Adrenal gland (tissue), 12 donors: ENCODE measurements around the gene PREB. TPM values are rescaled to one million over a fixed set of nuclear protein-coding genes. Genes with fewer than 3 reads are reported as not detected.
A peak's percentile ranks its signal among the peaks of the same experiment; 100 is the strongest.

Experiments
- DNase-seq, 7 donors: peaks; one replicate each; pipeline ENCODE4 v3.0.0-alpha.2; 2019 to 2020
- H3K27ac ChIP-seq, 5 donors: fragments of 200-600 bp; sonication (generic) in 4 of 5; 1 replicate in 3 of 5; 2 replicates in 2 of 5; pipeline versions ENCODE4 v1.5.1 to v1.8.0; 2016 to 2020; ENCODE audit warnings: mild to moderate bottlenecking in 1 of 5
- H3K27me3 ChIP-seq: fragments of 200-600 bp; 2 replicates; pipeline ENCODE4 v1.8.0; 2021
- H3K36me3 ChIP-seq, 2 donors: fragments of 200-600 bp; replicated peaks in 1 of 2; 1 replicate in 1 of 2; 2 replicates in 1 of 2; pipeline versions ENCODE4 v1.5.1 to v1.8.0; 2018 to 2022
- H3K4me1 ChIP-seq, 2 donors: fragments of 200-600 bp; replicated peaks in 1 of 2; 1 replicate in 1 of 2; 2 replicates in 1 of 2; pipeline versions ENCODE4 v1.5.1 to v1.8.0; 2018 to 2021
- H3K4me3 ChIP-seq, 4 donors: fragments of 200-600 bp; sonication (generic) in 3 of 4; one replicate each; pipeline ENCODE4 v1.5.1; 2016 to 2018
- H3K9me3 ChIP-seq, 3 donors: fragments of 200-600 bp; sonication (generic) in 1 of 3; replicated peaks in 1 of 3; 1 replicate in 2 of 3; 2 replicates in 1 of 3; pipeline versions ENCODE4 v1.5.1 to v1.8.0; 2016 to 2021
- CTCF ChIP-seq, 6 experiments: fragments of 450-650 bp in 4 of 6; fragments of 200-600 bp in 2 of 6; sonication (generic) in 1 of 6; IDR thresholded peaks; 1 replicate in 5 of 6; 2 replicates in 1 of 6; pipeline versions ENCODE4 v1.5.1 to v1.8.0; 2016 to 2021; ENCODE audit warnings: antibody characterized with exemption in 6 of 6, mild to moderate bottlenecking in 2 of 6, moderate library complexity in 1 of 6
- POLR2A ChIP-seq, 2 donors: fragments of 450-650 bp; IDR thresholded peaks; one replicate each; pipeline ENCODE4 v1.6.1; 2017; ENCODE audit warnings: antibody characterized with exemption in 2 of 2, mild to moderate bottlenecking in 2 of 2, moderate library complexity in 1 of 2
- WGBS, 4 donors: extraction: QIAGEN DNeasy Blood & Tissue Kit in 2 of 4; methylation state at CpG; one replicate each; pipeline versions ENCODE4 v1.1.5 to v1.1.7; 2013 to 2017; 5-methylcytosine and 5-hydroxymethylcytosine counted together
- intact Hi-C, 2 donors: fragments of 100-400 bp; cut with DNase I; formaldehyde crosslinking; loops; one replicate each; pipeline versions ENCODE4 v1.14.1 to v1.15.0; 2022 to 2023
- polyA plus RNA-seq, 3 donors: library from polyadenylated mRNA; stranded (reverse); fragments of 200-250 nt in 2 of 3; fragments of 350-450 nt in 1 of 3; fragmentation: Illumina TruSeq in 1 of 3; extraction: RNeasy Lipid Tissue Mini Kit (QIAGEN cat#74804) in 1 of 3; gene quantifications; one replicate each; pipeline ENCODE4 v1.2.3, GENCODE V29; 2013 to 2014
- total RNA-seq, 9 donors: library from RNA; depleted of rRNA in 4 of 9; stranded (reverse); fragments of >200 nt in 4 of 9; fragments of 120-200 nt in 1 of 9; fragmentation: NEBNext Ultra II Directional in 1 of 9; extraction: Animal tissue kit (Norgen Biotek cat#: 25700) in 1 of 9; gene quantifications; one replicate each; pipeline versions ENCODE4 v1.1.0 to v1.2.4, GENCODE V29; 2013 to 2023
- donor health status: healthy with polysubstance abuse.
- donor health status: Bipolar disorder and iron deficiency.
- donor health status: DM: yes; HTN: yes; CAD: no.
- donor health status: DM: no; HTN: no; CAD: no.
- donor health status: DM: no; HTN: no; CAD: no.
- donor health status: DM: yes; HTN: yes; CAD: no.

Gene PREB
- total and polyA plus RNA-seq, 12 donors, result 44.1 to 91.5 (median 66.2) TPM

DNA sequence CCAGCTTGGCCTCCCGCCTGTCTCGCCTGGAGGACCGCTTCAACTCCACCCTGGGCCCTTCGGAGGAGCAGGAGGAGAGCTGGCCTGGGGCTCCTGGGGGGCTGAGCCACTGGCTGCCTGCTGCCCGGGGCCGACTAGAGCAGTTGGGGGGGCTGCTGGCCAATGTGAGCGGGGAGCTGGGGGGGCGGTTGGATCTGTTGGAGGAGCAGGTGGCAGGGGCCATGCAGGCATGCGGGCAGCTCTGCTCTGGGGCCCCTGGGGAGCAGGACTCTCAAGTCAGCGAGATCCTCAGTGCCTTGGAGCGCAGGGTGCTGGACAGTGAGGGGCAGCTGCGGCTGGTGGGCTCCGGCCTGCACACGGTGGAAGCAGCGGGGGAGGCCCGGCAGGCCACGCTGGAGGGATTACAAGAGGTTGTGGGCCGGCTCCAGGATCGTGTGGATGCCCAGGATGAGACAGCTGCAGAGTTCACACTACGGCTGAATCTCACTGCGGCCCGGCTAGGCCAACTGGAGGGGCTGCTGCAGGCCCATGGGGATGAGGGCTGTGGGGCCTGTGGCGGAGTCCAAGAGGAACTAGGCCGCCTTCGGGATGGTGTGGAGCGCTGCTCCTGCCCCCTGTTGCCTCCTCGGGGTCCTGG, 51.5 kb downstream of the PREB start:
- Histone ChIP-seq H3K9me3 (no peaks in the 10 kb centered on the region), H3K27me3 (no peaks in the 10 kb centered on the region), H3K27ac (no peak overlapping the region), H3K36me3 (peaks cover 0 to 6% of the 10 kb centered on the region in 2 donors), H3K4me1 (peaks cover 19 to 37% of the 10 kb centered on the region in 2 donors), H3K4me3 (no peak overlapping the region)
- WGBS, 4 donors, result 77 to 88% (median 85%) methylated on average over 14 to 27 of the region's 27 CpGs
- TF ChIP-seq POLR2A (IDR thresholded peaks at IDR 0.05) (no peak), CTCF (IDR thresholded peaks at IDR 0.05) (no peak)
- intact Hi-C loops, result loop anchor here (5.0 to 10.0 kb wide), 4 partner anchors 48 to 118 kb away; partner anchors contain the start of gene TMEM214 (in 2 of the 2)
- DNase-seq, result no peak

DNA sequence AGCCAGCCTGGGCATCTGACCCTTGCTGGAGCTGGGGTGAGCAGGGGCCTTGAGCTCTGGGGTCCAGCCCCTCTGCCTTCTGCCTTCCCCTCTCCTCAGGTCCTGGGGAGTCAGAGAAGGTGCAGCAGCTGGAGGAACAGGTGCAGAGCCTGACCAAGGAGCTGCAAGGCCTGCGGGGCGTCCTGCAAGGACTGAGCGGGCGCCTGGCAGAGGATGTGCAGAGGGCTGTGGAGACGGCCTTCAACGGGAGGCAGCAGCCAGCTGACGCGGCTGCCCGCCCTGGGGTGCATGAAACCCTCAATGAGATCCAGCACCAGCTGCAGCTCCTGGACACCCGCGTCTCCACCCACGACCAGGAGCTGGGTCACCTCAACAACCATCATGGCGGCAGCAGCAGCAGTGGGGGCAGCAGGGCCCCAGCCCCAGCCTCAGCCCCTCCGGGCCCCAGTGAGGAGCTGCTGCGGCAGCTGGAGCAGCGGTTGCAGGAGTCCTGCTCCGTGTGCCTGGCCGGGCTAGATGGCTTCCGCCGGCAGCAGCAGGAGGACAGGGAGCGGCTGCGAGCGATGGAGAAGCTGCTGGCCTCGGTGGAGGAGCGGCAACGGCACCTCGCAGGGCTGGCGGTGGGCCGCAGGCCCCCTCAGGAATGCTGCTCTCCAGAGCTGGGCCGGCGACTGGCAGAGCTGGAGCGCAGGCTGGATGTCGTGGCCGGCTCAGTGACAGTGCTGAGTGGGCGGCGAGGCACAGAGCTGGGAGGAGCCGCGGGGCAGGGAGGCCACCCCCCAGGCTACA, 52.3 kb downstream of the PREB start:
- Histone ChIP-seq H3K4me1 (peaks cover 15 to 38% of the 10 kb centered on the region in 2 donors), H3K27me3 (no peaks in the 10 kb centered on the region), H3K27ac (peak overlapping the region in 2 of 5 donors; percentile 61 to 68), H3K36me3 (peaks cover 0 to 6% of the 10 kb centered on the region in 2 donors), H3K9me3 (no peaks in the 10 kb centered on the region), H3K4me3 (no peak overlapping the region)
- no peak for DNase-seq
- intact Hi-C loops, result loop anchor here (5.0 to 10.0 kb wide), 4 partner anchors 47 to 117 kb away; partner anchors contain the start of gene TMEM214 (in 2 of the 2)
- WGBS, 4 donors, result 77 to 90% (median 84%) methylated on average over 7 to 38 of the region's 38 CpGs
- TF ChIP-seq POLR2A (IDR thresholded peaks at IDR 0.05), result no peak
- no peak for TF ChIP-seq CTCF (IDR thresholded peaks at IDR 0.05)

Other genes starting within 250 kb of the PREB start
- 10 to 100 TPM; 11.0 to 27.9 (median 18.6) TPM for gene MAPRE3, start 164.0 kb downstream of the PREB start, total RNA-seq
- 10 to 100 TPM; 26.5 to 73.0 (median 30.5) TPM for gene MAPRE3, start 164.0 kb downstream of the PREB start, polyA plus RNA-seq
- gene TMEM214, start 101.7 kb downstream of the PREB start, total RNA-seq, result 100 to 1,000 TPM in 2 of 9 donors, 10 to 100 TPM in 7; 25.2 to 124 (median 50.0) TPM
- gene TMEM214, start 101.7 kb downstream of the PREB start, polyA plus RNA-seq, result 100 to 1,000 TPM in 1 of 3 donors, 10 to 100 TPM in 2; 63.7 to 111 (median 96.8) TPM
- gene AGBL5, start 83.0 kb downstream of the PREB start, total RNA-seq, result 10 to 100 TPM; 23.4 to 42.4 (median 32.0) TPM
- gene AGBL5, start 83.0 kb downstream of the PREB start, polyA plus RNA-seq, result 10 to 100 TPM; 21.2 to 31.3 (median 29.8) TPM
- 100 to 1,000 TPM; 174 to 617 (median 397) TPM for gene OST4, start 63.0 kb downstream of the PREB start, total RNA-seq
- gene OST4, start 63.0 kb downstream of the PREB start, polyA plus RNA-seq, result 100 to 1,000 TPM; 387 to 602 (median 531) TPM
- gene EMILIN1, start 56.0 kb downstream of the PREB start, total RNA-seq, result 100 to 1,000 TPM in 5 of 9 donors, 10 to 100 TPM in 4; 17.7 to 243 (median 115) TPM
- gene EMILIN1, start 56.0 kb downstream of the PREB start, polyA plus RNA-seq, result 100 to 1,000 TPM in 1 of 3 donors, 10 to 100 TPM in 1, 1 to 10 TPM in 1; 4.2 to 168 (median 84.4) TPM
- gene KHK, start 47.9 kb downstream of the PREB start, total RNA-seq, result 10 to 100 TPM in 4 of 9 donors, 1 to 10 TPM in 5; 4.0 to 14.4 (median 9.0) TPM
- 1 to 10 TPM; 3.3 to 6.7 (median 4.9) TPM for gene KHK, start 47.9 kb downstream of the PREB start, polyA plus RNA-seq
- gene CGREF1, start 15.5 kb downstream of the PREB start, total RNA-seq, result 1 to 10 TPM in 4 of 9 donors, under 1 TPM in 4, not detected in 1; 0.52 to 4.7 (median 1.0) TPM
- gene CGREF1, start 15.5 kb downstream of the PREB start, polyA plus RNA-seq, result 1 to 10 TPM; 1.8 to 2.0 (median 2.0) TPM
- 1 to 10 TPM in 6 of 9 donors, under 1 TPM in 2, not detected in 1; 0.61 to 3.3 (median 1.5) TPM for gene ABHD1, start 10.8 kb downstream of the PREB start, total RNA-seq
- gene ABHD1, start 10.8 kb downstream of the PREB start, polyA plus RNA-seq, result 1 to 10 TPM in 2 of 3 donors, under 1 TPM in 1; 0.90 to 6.0 (median 4.4) TPM
- not detected for gene PRR30, start 4.8 kb upstream of the PREB start, total RNA-seq
- gene PRR30, start 4.8 kb upstream of the PREB start, polyA plus RNA-seq, result not detected
- gene TCF23, start 14.4 kb upstream of the PREB start, total RNA-seq, result under 1 TPM in 7 of 9 donors, not detected in 2; under 0.01 to 0.35 (median 0.08) TPM
- gene TCF23, start 14.4 kb upstream of the PREB start, polyA plus RNA-seq, result under 1 TPM in 2 of 3 donors, not detected in 1; 0.03 to 0.24 TPM
- gene ATRAID, start 77.4 kb upstream of the PREB start, total RNA-seq, result 100 to 1,000 TPM; 124 to 292 (median 155) TPM
- gene ATRAID, start 77.4 kb upstream of the PREB start, polyA plus RNA-seq, result 100 to 1,000 TPM; 139 to 228 (median 190) TPM
- 10 to 100 TPM; 13.5 to 35.0 (median 18.5) TPM for gene SLC5A6, start 77.6 kb upstream of the PREB start, total RNA-seq
- gene SLC5A6, start 77.6 kb upstream of the PREB start, polyA plus RNA-seq, result 10 to 100 TPM; 17.8 to 30.1 (median 18.1) TPM
- gene CAD, start 82.7 kb upstream of the PREB start, total RNA-seq, result 10 to 100 TPM; 13.1 to 70.5 (median 19.0) TPM
- 10 to 100 TPM in 2 of 3 donors, 1 to 10 TPM in 1; 8.9 to 25.8 (median 13.9) TPM for gene CAD, start 82.7 kb upstream of the PREB start, polyA plus RNA-seq
- 1 to 10 TPM in 8 of 9 donors, not detected in 1; 1.4 to 5.6 (median 3.1) TPM for gene SLC30A3, start 128.4 kb upstream of the PREB start, total RNA-seq
- gene SLC30A3, start 128.4 kb upstream of the PREB start, polyA plus RNA-seq, result 1 to 10 TPM in 2 of 3 donors, under 1 TPM in 1; 0.27 to 1.5 (median 1.3) TPM
- 1 to 10 TPM in 3 of 9 donors, under 1 TPM in 3, not detected in 3; 0.14 to 2.0 (median 0.99) TPM for gene DNAJC5G, start 140.8 kb upstream of the PREB start, total RNA-seq
- 1 to 10 TPM in 1 of 3 donors, under 1 TPM in 1, not detected in 1; 0.88 to 2.9 TPM for gene DNAJC5G, start 140.8 kb upstream of the PREB start, polyA plus RNA-seq
- gene TRIM54, start 147.8 kb upstream of the PREB start, total RNA-seq, result 10 to 100 TPM in 6 of 9 donors, 1 to 10 TPM in 3; 1.2 to 27.7 (median 12.7) TPM
- 10 to 100 TPM in 2 of 3 donors, 1 to 10 TPM in 1; 2.1 to 47.1 (median 21.1) TPM for gene TRIM54, start 147.8 kb upstream of the PREB start, polyA plus RNA-seq
- 1 to 10 TPM; 2.1 to 7.2 (median 3.9) TPM for gene UCN, start 173.8 kb upstream of the PREB start, total RNA-seq
- 10 to 100 TPM in 2 of 3 donors, under 1 TPM in 1; 0.42 to 14.9 (median 11.3) TPM for gene UCN, start 173.8 kb upstream of the PREB start, polyA plus RNA-seq
- 100 to 1,000 TPM in 8 of 9 donors, 10 to 100 TPM in 1; 96.8 to 207 (median 146) TPM for gene MPV17, start 188.5 kb upstream of the PREB start, total RNA-seq
- gene MPV17, start 188.5 kb upstream of the PREB start, polyA plus RNA-seq, result 100 to 1,000 TPM; 356 to 568 (median 360) TPM
- 10 to 100 TPM; 30.6 to 60.4 (median 47.2) TPM for gene GTF3C2, start 222.1 kb upstream of the PREB start, total RNA-seq
- 10 to 100 TPM; 52.3 to 73.9 (median 60.9) TPM for gene GTF3C2, start 222.1 kb upstream of the PREB start, polyA plus RNA-seq
- gene EIF2B4, start 235.7 kb upstream of the PREB start, total RNA-seq, result 10 to 100 TPM; 34.2 to 51.5 (median 43.2) TPM
- gene EIF2B4, start 235.7 kb upstream of the PREB start, polyA plus RNA-seq, result 100 to 1,000 TPM in 2 of 3 donors, 10 to 100 TPM in 1; 55.3 to 165 (median 131) TPM
- gene SNX17, start 236.0 kb upstream of the PREB start, total RNA-seq, result 100 to 1,000 TPM; 119 to 174 (median 130) TPM
- gene SNX17, start 236.0 kb upstream of the PREB start, polyA plus RNA-seq, result 10 to 100 TPM; 66.8 to 89.0 (median 79.0) TPM
- gene ZNF513, start 246.1 kb upstream of the PREB start, total RNA-seq, result 10 to 100 TPM in 7 of 9 donors, 1 to 10 TPM in 2; 3.1 to 29.2 (median 15.6) TPM
- gene ZNF513, start 246.1 kb upstream of the PREB start, polyA plus RNA-seq, result 10 to 100 TPM in 2 of 3 donors, 1 to 10 TPM in 1; 6.1 to 83.7 (median 72.5) TPM